HG03571 (cell line): ENCODE measurements around the gene CD48.

ENCODE experiments used
- ATAC-seq: cut with Tn5 transposase; IDR thresholded peaks from one replicate; pipeline ENCODE4 v1.9.1; 2021; ENCODE audit not compliant: unreplicated experiment

The CD48 gene

GRCh38 chr1:160680399-160680798, 31.2 kb downstream of the CD48 start:
- ATAC-seq: no peak

GRCh38 chr1:160679893-160680292, 31.7 kb downstream of the CD48 start:
- ATAC-seq: no peak

GRCh38 chr1:160676869-160677597, 34.6 kb downstream of the CD48 start:
- no peak for ATAC-seq

GRCh38 chr1:160675641-160676410, 35.8 kb downstream of the CD48 start:
- peak; percentile 46 for ATAC-seq

- ATAC-seq: no peak
Measured at GRCh38 chr1:160674415-160674814, 37.2 kb downstream of the CD48 start.

GRCh38 chr1:160672789-160673695, 38.6 kb downstream of the CD48 start:
- ATAC-seq: no peak

GRCh38 chr1:160671603-160672517, 39.8 kb downstream of the CD48 start:
- ATAC-seq: no peak

- no peak for ATAC-seq
Measured at GRCh38 chr1:160670701-160671100, 40.9 kb downstream of the CD48 start.

- no peak for ATAC-seq
Measured at GRCh38 chr1:160669802-160670201, 41.8 kb downstream of the CD48 start.

- ATAC-seq: no peak
Measured at GRCh38 chr1:160669276-160669675, 42.3 kb downstream of the CD48 start.

GRCh38 chr1:160667896-160668295, 43.7 kb downstream of the CD48 start:
- no peak for ATAC-seq

GRCh38 chr1:160666079-160666442, 45.6 kb downstream of the CD48 start:
- ATAC-seq: no peak

- no peak for ATAC-seq
Measured at GRCh38 chr1:160665330-160666078, 46.1 kb downstream of the CD48 start.

GRCh38 chr1:160664573-160665051, 47.0 kb downstream of the CD48 start:
- peak; percentile 57 for ATAC-seq

GRCh38 chr1:160662910-160663309, 48.7 kb downstream of the CD48 start:
- no peak for ATAC-seq

- ATAC-seq: no peak
Measured at GRCh38 chr1:160659566-160659965, 52.1 kb downstream of the CD48 start.

- ATAC-seq: no peak
Measured at GRCh38 chr1:160658814-160659193, 52.8 kb downstream of the CD48 start.

- no peak for ATAC-seq
Measured at GRCh38 chr1:160658162-160658813, 53.3 kb downstream of the CD48 start.

- no peak for ATAC-seq
Measured at GRCh38 chr1:160657250-160657781, 54.3 kb downstream of the CD48 start.
